Body of pancreas (tissue), 4 donors: ENCODE results near the gene GTF2H2.
"Not testable (repeated sequence)": the region's sequence is repeated elsewhere in the genome, so short reads cannot be mapped to it uniquely, and the experiment has no call there.

Experiments used
- POLR2A ChIP-seq, 3 donors: fragments of 450-650 bp; IDR thresholded peaks; one replicate each; pipeline ENCODE4 v1.6.1; 2016; ENCODE audit warnings: antibody characterized with exemption in 3 of 3, mild to moderate bottlenecking in 2 of 3
- TF ChIP-seq, protein P1 (sequence below), 7 experiments: fragments of 450-650 bp in 4 of 7; fragments of 200-600 bp in 3 of 7; sonication (generic) in 3 of 7; IDR thresholded peaks; one replicate each; pipeline ENCODE4 v1.5.1; 2016 to 2019; ENCODE audit warnings: antibody characterized with exemption in 7 of 7

DNA sequence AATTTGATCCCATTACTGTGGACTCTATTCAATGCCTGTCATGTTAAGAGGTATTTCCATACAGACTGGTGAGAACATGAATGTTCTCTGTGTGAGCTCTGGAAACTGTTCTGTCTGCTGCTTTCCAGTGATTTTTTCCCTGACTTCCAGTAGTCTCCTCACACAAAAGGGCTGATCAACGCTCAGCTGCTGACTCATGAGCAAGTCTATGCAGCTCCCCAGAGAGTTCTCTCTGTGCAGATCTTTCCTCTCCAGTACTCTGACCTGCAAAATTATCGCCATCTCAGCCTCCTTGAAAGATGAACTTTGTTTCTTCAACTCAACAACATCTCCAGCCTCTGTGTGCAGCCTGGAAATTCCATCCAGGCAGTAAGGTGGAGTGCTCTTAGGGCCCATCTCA is 23.3 kb downstream of the GTF2H2 start:
- TF ChIP-seq, protein P1, sequence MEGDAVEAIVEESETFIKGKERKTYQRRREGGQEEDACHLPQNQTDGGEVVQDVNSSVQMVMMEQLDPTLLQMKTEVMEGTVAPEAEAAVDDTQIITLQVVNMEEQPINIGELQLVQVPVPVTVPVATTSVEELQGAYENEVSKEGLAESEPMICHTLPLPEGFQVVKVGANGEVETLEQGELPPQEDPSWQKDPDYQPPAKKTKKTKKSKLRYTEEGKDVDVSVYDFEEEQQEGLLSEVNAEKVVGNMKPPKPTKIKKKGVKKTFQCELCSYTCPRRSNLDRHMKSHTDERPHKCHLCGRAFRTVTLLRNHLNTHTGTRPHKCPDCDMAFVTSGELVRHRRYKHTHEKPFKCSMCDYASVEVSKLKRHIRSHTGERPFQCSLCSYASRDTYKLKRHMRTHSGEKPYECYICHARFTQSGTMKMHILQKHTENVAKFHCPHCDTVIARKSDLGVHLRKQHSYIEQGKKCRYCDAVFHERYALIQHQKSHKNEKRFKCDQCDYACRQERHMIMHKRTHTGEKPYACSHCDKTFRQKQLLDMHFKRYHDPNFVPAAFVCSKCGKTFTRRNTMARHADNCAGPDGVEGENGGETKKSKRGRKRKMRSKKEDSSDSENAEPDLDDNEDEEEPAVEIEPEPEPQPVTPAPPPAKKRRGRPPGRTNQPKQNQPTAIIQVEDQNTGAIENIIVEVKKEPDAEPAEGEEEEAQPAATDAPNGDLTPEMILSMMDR (IDR thresholded peaks at IDR 0.05), result not testable (repeated sequence)
- TF ChIP-seq POLR2A (IDR thresholded peaks at IDR 0.05), result not testable (repeated sequence)
